Activated naive CD4-positive, alpha-beta T cell treated with Interleukin-2 at 50 U/mL for 16 hours (primary cell): ENCODE results near the gene C11orf86.
"Not testable (repeated sequence)": the region's sequence is repeated elsewhere in the genome, so short reads cannot be mapped to it uniquely, and the experiment has no call there.

ENCODE experiments used
- DNase-seq: peaks from one replicate; pipeline ENCODE4 v3.0.0-alpha.2; 2020

The C11orf86 gene

DNA sequence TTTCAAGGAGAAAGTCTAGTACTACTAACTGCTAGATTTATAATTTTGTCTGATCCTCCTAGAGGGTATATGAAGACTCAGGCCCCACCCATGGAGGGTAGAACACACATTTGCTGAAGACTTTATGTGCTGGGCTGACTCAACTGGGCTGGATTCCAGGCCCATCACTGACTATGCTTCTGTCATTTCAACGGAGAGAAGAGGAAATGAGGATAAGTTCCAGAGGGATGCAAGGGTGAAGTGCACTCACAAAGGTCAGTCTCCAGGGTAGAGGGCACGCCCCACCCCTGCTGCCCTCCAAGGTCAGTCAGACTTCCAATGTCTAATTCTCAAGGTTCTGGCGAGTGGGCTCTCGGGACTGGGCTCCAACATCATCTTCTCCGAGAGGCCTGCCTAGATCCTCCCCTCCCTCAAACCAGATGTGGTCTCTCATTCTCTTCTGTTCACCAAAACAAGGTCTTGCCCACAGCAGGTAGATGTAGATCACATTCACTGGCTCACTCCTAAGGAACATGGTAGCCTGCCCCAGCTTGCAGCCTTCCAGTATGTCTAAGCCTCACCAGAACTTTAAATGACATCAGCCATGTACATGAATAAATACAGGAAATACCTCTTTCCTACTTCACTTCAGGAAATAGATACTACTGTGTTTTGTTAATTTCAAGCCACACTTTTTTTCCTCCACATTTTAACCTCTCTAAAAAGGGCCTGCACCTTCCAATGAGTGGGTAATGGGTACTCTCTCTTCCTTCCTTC, 7.3 kb upstream of the C11orf86 start:
- no peak for DNase-seq

GRCh38 chr11:66969584-66970225, 5.4 kb upstream of the C11orf86 start:
- no peak for DNase-seq

DNA sequence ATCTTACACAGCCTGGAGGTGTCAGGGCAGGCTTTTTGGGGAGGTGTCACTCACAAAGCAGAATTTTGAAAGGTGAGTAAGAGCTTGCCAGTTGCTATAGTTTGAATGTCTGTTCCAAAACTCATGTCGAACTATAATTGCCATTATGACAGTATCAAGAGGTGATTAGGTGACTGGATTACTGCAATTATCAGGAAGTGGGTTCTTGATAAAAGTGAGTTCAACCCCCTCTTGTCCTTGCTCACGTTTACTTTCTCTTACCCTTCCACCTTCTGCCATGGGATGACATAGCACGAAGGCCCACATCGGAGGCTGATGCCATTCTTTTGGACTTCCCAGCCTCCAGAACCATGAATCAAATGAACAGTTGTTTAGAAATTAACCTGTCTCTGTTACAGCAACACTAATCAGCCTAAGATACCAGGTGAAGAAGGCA, 4.7 kb upstream of the C11orf86 start:
- no peak for DNase-seq

GRCh38 chr11:66970807-66971442, 4.2 kb upstream of the C11orf86 start:
- peak; percentile 9 for DNase-seq

DNA sequence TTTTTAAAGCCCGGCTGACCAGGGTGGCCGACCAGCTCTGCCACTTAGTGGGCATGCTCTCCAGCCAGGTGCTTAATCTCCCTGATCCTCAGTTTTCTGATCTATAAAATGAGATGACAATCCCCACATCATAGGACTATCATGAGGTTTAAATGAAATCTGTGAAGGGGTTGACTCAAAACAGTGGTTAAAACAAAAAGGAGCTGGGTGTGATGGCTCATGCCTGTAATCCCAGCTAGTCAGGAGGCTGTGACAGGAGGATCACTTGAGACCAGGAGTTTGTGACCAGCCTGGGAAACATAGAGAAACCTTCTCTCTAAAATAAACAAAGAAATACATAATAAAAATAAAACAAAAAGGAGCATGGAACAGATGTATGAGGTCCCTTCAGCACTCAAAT, 3.6 kb upstream of the C11orf86 start:
- DNase-seq = no peak

- DNase-seq = no peak
Observed at GRCh38 chr11:66973956-66974580, 1.0 kb upstream of the C11orf86 start.

DNA sequence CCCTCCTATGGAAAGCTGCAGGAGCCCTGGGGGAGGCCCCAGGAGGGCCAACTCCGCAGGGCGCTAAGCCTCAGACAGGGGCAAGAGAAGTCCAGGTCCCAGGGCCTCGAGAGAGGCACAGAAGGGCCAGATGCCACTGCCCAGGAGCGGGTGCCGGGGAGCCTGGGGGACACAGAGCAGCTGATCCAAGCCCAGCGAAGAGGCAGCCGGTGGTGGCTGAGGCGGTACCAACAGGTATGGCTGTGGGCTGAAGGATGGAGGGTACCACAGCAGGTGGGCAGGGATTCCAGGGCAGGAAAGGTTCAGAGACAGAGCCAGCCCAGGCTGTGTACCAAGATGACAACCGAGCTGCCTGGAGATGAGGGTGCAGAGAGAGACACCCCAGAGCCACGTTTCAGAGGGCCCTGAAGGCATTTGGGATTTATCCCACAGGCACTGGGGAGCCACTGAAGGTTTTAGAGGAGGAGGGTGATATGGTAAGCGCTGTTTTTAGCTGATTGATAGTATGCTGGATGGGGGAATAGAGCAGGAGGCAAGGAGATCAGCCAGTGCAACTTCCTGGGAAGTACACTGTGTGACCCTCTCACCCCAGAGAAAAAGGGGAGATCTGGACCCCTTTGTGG, 412 bp downstream of the C11orf86 start:
- DNase-seq = no peak

DNA sequence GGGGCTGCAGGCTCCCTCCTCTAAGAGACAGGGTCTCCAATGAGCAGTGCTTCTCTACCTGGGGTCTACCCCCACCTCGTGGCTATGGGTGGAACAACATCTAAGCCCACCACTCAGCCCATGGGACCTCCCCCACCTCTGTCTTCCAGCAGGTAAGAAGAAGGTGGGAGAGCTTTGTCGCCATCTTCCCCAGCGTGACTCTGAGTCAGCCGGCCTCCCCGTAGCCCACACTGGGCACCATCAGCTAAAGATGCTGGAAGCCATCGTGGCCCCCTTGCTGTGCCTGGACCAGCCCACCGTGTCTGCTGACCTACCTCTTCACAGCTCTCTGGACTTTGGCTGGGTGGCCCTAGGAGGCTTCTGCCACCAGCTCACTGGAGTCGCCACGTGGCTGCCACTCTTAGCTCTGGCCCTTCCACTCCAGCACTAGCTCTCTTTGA, 944 bp downstream of the C11orf86 start:
- peak; percentile 15 for DNase-seq

DNA sequence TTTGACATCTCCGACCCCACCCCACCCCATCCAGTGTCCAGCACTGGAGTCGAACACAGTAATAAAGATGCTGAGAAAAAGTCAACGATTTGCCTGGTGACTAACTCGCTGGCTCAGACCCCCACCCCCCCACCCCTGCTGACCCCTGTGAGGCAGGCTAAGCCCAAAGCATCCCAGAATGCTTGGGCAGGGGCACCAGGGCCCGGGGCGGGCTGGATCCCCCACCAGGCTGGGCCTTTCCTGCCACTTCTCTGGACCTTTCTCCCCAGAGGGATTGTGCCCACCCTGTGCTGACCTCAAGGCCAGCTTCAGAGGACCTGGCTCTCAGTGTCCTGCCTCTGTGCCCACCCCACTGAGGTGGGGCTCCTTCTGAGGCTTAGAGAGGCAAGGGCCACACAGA, 1.8 kb downstream of the C11orf86 start:
- no peak for DNase-seq

GRCh38 chr11:66978229-66978628, 3.1 kb downstream of the C11orf86 start:
- no peak for DNase-seq

DNA sequence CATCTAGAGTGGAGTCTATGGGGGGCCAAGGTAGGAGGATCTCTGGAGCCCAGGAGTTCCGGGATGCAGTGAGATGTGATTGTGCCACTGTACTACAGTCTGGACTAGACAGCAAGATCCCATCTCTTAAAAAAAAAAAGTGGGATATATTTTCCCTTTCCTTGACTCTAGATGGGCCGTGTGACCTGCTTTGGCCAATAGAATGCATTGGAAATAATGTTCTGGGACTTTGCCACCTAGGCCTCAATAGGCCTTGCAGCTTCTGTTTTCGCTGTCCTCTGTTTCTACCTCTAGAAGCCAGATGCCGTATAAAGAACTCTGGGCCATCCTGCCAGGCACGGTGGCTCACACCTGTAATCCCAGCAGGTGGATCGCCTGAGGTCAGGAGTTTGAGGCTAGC, 3.6 kb downstream of the C11orf86 start:
- DNase-seq = no peak

GRCh38 chr11:66979336-66979980, 4.4 kb downstream of the C11orf86 start:
- no peak for DNase-seq

GRCh38 chr11:66981976-66982578, 7.0 kb downstream of the C11orf86 start:
- DNase-seq = no peak

- no peak for DNase-seq
Observed at GRCh38 chr11:66983275-66983924, 8.3 kb downstream of the C11orf86 start.

DNA sequence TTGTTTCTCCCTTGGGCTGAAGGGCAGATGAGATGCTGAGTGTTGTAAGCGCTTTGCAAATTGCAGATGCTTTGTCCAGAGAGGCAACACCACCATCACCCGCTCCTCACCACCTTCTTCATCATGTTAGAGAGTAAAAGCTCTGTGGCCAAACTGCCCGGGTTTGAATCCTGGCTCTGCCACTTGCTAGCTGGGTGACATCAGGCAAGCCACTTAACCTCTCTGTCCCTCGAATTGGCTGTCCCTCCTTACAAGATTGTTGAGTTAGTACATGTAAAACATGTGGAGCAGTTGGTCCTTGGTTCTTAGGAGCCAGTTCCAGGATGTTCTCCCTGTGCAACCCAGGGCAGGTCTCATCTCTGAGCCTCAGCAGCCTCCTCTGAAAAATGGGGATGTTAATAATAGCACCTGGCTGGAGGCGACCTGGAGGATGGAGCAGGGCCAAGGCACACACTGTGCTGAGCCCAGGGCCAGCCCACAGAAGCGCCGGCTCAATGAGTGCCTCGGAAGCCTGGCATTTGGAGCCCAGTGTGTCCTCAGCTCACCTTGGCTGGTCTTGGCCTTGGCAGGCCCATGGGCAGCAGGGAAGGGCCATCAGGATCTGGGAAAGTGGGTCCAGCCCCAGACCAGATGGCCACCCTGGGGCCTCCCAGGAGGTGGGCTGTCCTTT, 10.5 kb downstream of the C11orf86 start:
- no peak for DNase-seq

- DNase-seq = no peak
Observed at GRCh38 chr11:66986178-66986545, 11.1 kb downstream of the C11orf86 start.

DNA sequence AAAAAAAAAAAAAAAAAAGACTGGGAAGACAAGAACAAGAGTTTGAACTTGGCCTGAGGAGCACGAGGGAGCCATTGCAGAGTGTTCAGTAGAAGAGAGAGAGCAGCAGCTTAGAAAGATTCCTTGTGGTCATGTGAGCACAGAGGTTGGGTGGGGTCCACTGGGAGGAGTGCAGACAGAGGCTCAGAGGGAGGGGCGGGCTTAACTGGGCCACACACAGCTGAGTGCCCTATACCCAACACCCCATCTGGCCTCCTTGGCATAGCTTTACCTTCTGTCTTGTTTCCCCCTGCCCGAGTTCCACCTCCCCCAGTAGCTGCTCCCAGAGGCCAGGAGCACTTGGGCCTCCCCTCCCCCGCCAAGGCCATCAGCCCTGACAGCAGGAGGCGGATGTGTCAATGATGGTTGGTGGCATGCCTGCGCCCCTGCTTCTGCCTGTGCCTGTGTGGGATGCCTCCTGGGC, 12.1 kb downstream of the C11orf86 start:
- DNase-seq = no peak

GRCh38 chr11:66987924-66988637, 13.0 kb downstream of the C11orf86 start:
- no peak for DNase-seq

DNA sequence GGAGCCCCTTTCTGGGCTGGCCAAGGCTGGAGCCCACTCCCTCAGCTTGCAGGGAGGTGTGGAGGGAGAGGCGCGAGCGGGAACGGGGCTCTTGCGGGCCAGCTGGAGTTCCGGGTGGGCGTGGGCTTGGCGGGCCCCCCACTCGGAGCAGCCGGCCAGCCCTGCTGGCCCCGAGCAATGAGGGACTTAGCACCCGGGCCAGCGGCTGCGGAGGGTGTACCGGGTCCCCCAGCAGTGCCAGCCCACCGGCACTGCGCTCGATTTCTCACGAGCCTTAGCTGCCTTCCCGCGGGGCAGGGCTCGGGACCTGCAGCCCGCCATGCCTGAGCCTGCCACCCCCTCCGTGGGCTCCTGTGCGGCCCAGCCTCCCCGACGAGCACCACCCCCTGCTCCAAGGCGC, 13.6 kb downstream of the C11orf86 start:
- not testable (repeated sequence) for DNase-seq

- not testable (repeated sequence) for DNase-seq
Observed at GRCh38 chr11:66989360-66989759, 14.3 kb downstream of the C11orf86 start.
